K562 (cell line): ENCODE data around the gene SMOC2. TPM values are rescaled to one million over a fixed set of nuclear protein-coding genes. Genes with fewer than 3 reads are reported as not detected.

ENCODE experiments used
- ATAC-seq: fragments of 200-7000 bp; cut with Tn5 transposase; 3 replicates; pipeline ENCODE4 v1.9.1; 2020; ENCODE audit warnings: moderate library complexity
- BruUV-seq: library from RNA; stranded (reverse); fragments of 400-500 nt; replicated peaks from 2 replicates; lab custom pipeline; 2021; lab: Mats Ljungman, UMichigan
- CTCF ChIA-PET: fragments of 300-600 bp; formaldehyde crosslinking; extraction: SDS; loops from one replicate; lab custom pipeline; 2021; ENCODE audit warnings: low intra/inter-chr PET ratio; lab: Yijun Ruan, JAX
- POLR2A ChIA-PET: fragments of 300-600, 350-650 bp; sonication (Branson Sonifier 250); formaldehyde crosslinking; extraction: SDS; loops from one replicate; lab custom pipeline; 2021; ENCODE audit warnings: antibody characterized with exemption, inconsistent platforms; lab: Yijun Ruan, JAX
- DNase-seq, 4 experiments: peaks; one replicate each; pipeline versions ENCODE4 v3.0.0 to v3.0.0-alpha.2; 2011 to 2018; ENCODE audit warnings: low spot score in 3 of 4, mixed read lengths in 3 of 4; ENCODE audit errors: extremely low read depth in 1 of 4
- FAIRE-seq: peaks from 2 replicates; lab custom pipeline; 2011; peaks lifted over from hg19 to GRCh38; lab: Jason Lieb, UNC
- H2AFZ ChIP-seq: 2 replicates; pipeline ENCODE4 v1.6.0; 2011; ENCODE audit warnings: low read depth, low read length, control low read depth, inconsistent platforms
- H3K27ac ChIP-seq: fragments of 200-600 bp; 3 replicates; pipeline ENCODE4 v1.8.0; 2011; ENCODE audit warnings: low read depth, mild to moderate bottlenecking, control low read depth, inconsistent platforms, low read length, moderate library complexity, mixed read lengths; ENCODE audit errors: extremely low read depth
- H3K27me3 ChIP-seq, 2 experiments: fragments of 300-600 bp in 1 of 2; 2 replicates in 1 of 2; 3 replicates in 1 of 2; pipeline versions ENCODE4 v1.6.0 to v1.8.0; 2011; ENCODE audit warnings: inconsistent platforms in 2 of 2, low read length in 2 of 2, mild to moderate bottlenecking in 1 of 2, mixed read lengths in 1 of 2, moderate library complexity in 1 of 2; ENCODE audit not compliant: control insufficient read depth in 2 of 2, insufficient read depth in 2 of 2
- H3K36me3 ChIP-seq: fragments of 300-600 bp; 3 replicates; pipeline ENCODE4 v1.8.0; 2011; ENCODE audit warnings: mild to moderate bottlenecking, low read length, inconsistent platforms; ENCODE audit not compliant: control insufficient read depth, insufficient read depth
- H3K4me1 ChIP-seq, 2 experiments: fragments of 200-600 bp in 1 of 2; replicated peaks in 1 of 2; 2 replicates in 1 of 2; 3 replicates in 1 of 2; pipeline versions ENCODE4 v1.5.1 to v1.8.0; 2011; ENCODE audit warnings: inconsistent platforms in 2 of 2, low read length in 2 of 2, mild to moderate bottlenecking in 1 of 2, mixed read lengths in 1 of 2, moderate library complexity in 1 of 2; ENCODE audit not compliant: control insufficient read depth in 2 of 2, insufficient read depth in 2 of 2
- H3K4me2 ChIP-seq: 2 replicates; pipeline ENCODE4 v1.6.1; 2011; ENCODE audit warnings: low read length, control low read depth, inconsistent platforms, mixed read lengths; ENCODE audit not compliant: insufficient read depth
- H3K4me3 ChIP-seq: fragments of 200-600 bp; sonication (generic), shearing (Covaris generic); 2 replicates; pipeline ENCODE4 v1.5.1; 2016; ENCODE audit warnings: control low read depth, inconsistent platforms
- H3K79me2 ChIP-seq: fragments of 200-600 bp; 3 replicates; pipeline ENCODE4 v1.8.0; 2011; ENCODE audit warnings: low read length, inconsistent platforms; ENCODE audit not compliant: control insufficient read depth, insufficient read depth
- H3K9ac ChIP-seq, 2 experiments: 2 replicates each; pipeline versions ENCODE4 v1.6.0 to v1.6.1; 2011; ENCODE audit warnings: low read depth in 2 of 2, low read length in 2 of 2, control low read depth in 1 of 2, inconsistent platforms in 1 of 2, mild to moderate bottlenecking in 1 of 2, mixed read lengths in 1 of 2; ENCODE audit not compliant: insufficient read depth in 1 of 2
- H3K9me1 ChIP-seq: one replicate; pipeline ENCODE4 v1.6.0; 2011; ENCODE audit warnings: inconsistent platforms, mild to moderate bottlenecking, low read length, moderate library complexity; ENCODE audit not compliant: control insufficient read depth, insufficient read depth
- H3K9me3 ChIP-seq: replicated peaks from 2 replicates; pipeline ENCODE4 v1.5.1; 2011; ENCODE audit warnings: low read depth, low read length, inconsistent platforms; ENCODE audit not compliant: control insufficient read depth, insufficient read depth
- H4K20me1 ChIP-seq: replicated peaks from 2 replicates; pipeline ENCODE4 v1.6.1; 2011; ENCODE audit warnings: low read length, inconsistent platforms, mixed read lengths; ENCODE audit not compliant: control insufficient read depth, insufficient read depth
- BACH1 ChIP-seq: fragments of 200-800 bp; sonication (Bioruptor generic); IDR thresholded peaks from 2 replicates; pipeline ENCODE4 v1.6.1; 2016; ENCODE audit warnings: missing genetic modification characterization, missing compliant biosample characterization
- CCNT2 ChIP-seq: IDR thresholded peaks from 2 replicates; pipeline ENCODE4 v1.6.1; 2011; ENCODE audit warnings: borderline replicate concordance, low read depth, mild to moderate bottlenecking, moderate library complexity, mixed read lengths, low read length; ENCODE audit not compliant: insufficient read length; ENCODE audit errors: extremely low read depth
- CHD2 ChIP-seq: IDR thresholded peaks from 2 replicates; pipeline ENCODE4 v1.6.1; 2011; ENCODE audit warnings: low read depth, low read length
- CREM ChIP-seq: IDR thresholded peaks from 2 replicates; pipeline ENCODE4 v1.6.1; 2014; ENCODE audit warnings: antibody characterized with exemption, low read depth
- ERF ChIP-seq: fragments of 450-650 bp; formaldehyde crosslinking; IDR thresholded peaks from 2 replicates; pipeline ENCODE4 v1.4.0; 2020; ENCODE audit warnings: mild to moderate bottlenecking, mixed read lengths
- ETV6 ChIP-seq, 3 experiments: fragments of 150-350 bp in 1 of 3; sonication (generic) in 1 of 3; formaldehyde crosslinking in 1 of 3; IDR thresholded peaks; 2 replicates each; pipeline versions ENCODE4 v1.6.1 to v1.8.0; 2014 to 2022; ENCODE audit warnings: borderline replicate concordance in 2 of 3, low read depth in 2 of 3, antibody characterized with exemption in 1 of 3, low read length in 1 of 3, mild to moderate bottlenecking in 1 of 3, missing genetic modification reagents in 1 of 3
- KDM4B ChIP-seq, 2 experiments: fragments of 450-650 bp in 1 of 2; sonication (generic) in 1 of 2; IDR thresholded peaks; 2 replicates each; pipeline ENCODE4 v1.6.1; 2016 to 2017; ENCODE audit warnings: borderline replicate concordance in 2 of 2, antibody characterized with exemption in 1 of 2, low read depth in 1 of 2, mild to moderate bottlenecking in 1 of 2
- MTA2 ChIP-seq: fragments of 450-650 bp; IDR thresholded peaks from 2 replicates; pipeline ENCODE4 v1.6.1; 2016; ENCODE audit warnings: low read depth
- NFIC ChIP-seq: fragments of 450-650 bp; IDR thresholded peaks from 2 replicates; pipeline ENCODE4 v1.6.1; 2017; ENCODE audit warnings: mild to moderate bottlenecking, inconsistent platforms
- PML ChIP-seq: IDR thresholded peaks from 2 replicates; pipeline ENCODE4 v1.6.1; 2012; ENCODE audit warnings: low read length, inconsistent platforms
- SMARCC2 ChIP-seq: fragments of 450-650 bp; IDR thresholded peaks from 2 replicates; pipeline ENCODE4 v1.6.1; 2017; ENCODE audit warnings: antibody characterized with exemption, moderate library complexity, mild to moderate bottlenecking, low read depth
- ZBTB8A ChIP-seq: fragments of 450-650 bp; IDR thresholded peaks from 2 replicates; pipeline ENCODE4 v1.6.1; 2018; ENCODE audit warnings: mild to moderate bottlenecking, moderate library complexity; ENCODE audit not compliant: partially characterized antibody
- ZNF253 ChIP-seq: fragments of 250-450 bp; sonication (Bioruptor Pico); conservative IDR thresholded peaks from 2 replicates; pipeline ENCODE4 v1.6.1; 2021; ENCODE audit warnings: mild to moderate bottlenecking
- WGBS: fragments of 100-300 bp; shearing (Covaris generic); methylation state at CpG from one replicate; pipeline ENCODE4 v1.1.6; 2016; ENCODE audit warnings: low coverage, mixed read lengths; ENCODE audit not compliant: insufficient coverage; ENCODE audit errors: missing lambda C conversion rate; 5-methylcytosine and 5-hydroxymethylcytosine counted together
- in situ Hi-C: fragments of 300-500 bp; cut with MboI; formaldehyde crosslinking; loops from 4 replicates; pipeline ENCODE4 v1.15.0; 2018; ENCODE audit warnings: inconsistent platforms, mixed read lengths
- intact Hi-C: fragments of 100-400 bp; cut with micrococcal nuclease; formaldehyde crosslinking; loops from 2 replicates; pipeline ENCODE4 v1.14.2; 2022
- polyA plus RNA-seq, 8 experiments: library from polyadenylated mRNA; depleted of rRNA in 4 of 8; stranded (reverse) in 5 of 8; unstranded in 3 of 8; fragments of >200 nt; fragmentation: Nextera tagmentation in 2 of 8; fragmentation: Illumina TruSeq in 1 of 8; extraction: Ambion mirVana in 2 of 8; extraction: Trizol in 1 of 8; gene quantifications; 2 replicates each; pipeline versions ENCODE4 v1.2.1 to v1.2.3, GENCODE V29; 2011 to 2014; ENCODE audit warnings: inconsistent platforms in 1 of 8, missing spikeins in 1 of 8
- total RNA-seq, 7 experiments: library from RNA; depleted of rRNA in 6 of 7; stranded (reverse); fragments of >200 nt in 6 of 7; fragmentation: Illumina TruSeq in 2 of 7; extraction: Trizol in 2 of 7; gene quantifications; 2 replicates each; pipeline versions ENCODE4 v1.2.1 to v1.2.3, GENCODE V29; 2011 to 2021; ENCODE audit warnings: low replicate concordance in 1 of 7
- TF ChIP-seq, protein P1 (sequence below), 2 experiments: fragments of 200-800 bp in 1 of 2; sonication (Bioruptor generic) in 1 of 2; sonication (generic) in 1 of 2; formaldehyde crosslinking in 1 of 2; IDR thresholded peaks in 1 of 2; conservative IDR thresholded peaks in 1 of 2; 2 replicates each; pipeline versions ENCODE4 v1.5.0 to v1.6.1; 2016 to 2020; ENCODE audit warnings: missing compliant biosample characterization in 1 of 2, missing genetic modification characterization in 1 of 2, missing genetic modification reagents in 1 of 2
- TF ChIP-seq, protein P2 (sequence below): fragments of 450-650 bp; IDR thresholded peaks from 2 replicates; pipeline ENCODE4 v1.6.1; 2018; ENCODE audit not compliant: partially characterized antibody

The SMOC2 gene
- total and polyA plus RNA-seq, 9 of the 15 experiments (the other 6 are each of a cell fraction or from before 2014, with no cell fraction given): 0.45 to 2.3 (median 1.1) TPM

DNA sequence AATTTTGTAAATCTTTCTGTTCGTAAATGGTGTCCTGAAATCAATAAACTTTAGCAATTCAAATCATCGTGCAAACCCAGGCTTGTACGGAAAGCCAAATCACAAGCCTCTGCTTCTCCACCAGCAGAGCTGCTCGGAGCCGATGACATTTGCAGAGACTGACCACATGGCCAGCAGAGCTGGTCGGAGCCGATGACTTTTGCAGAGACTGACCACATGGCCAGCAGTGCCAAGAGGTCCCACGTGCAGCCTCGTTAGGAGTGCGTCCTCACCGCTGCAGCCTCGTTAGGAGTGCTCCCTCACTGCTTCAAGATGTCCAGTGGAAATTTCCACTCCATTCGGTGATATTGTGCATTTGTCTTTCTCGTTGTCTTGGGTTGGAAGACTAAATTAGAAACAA lies 28.5 kb downstream of the SMOC2 start:
- no peak overlapping the region for H2AFZ ChIP-seq
- no peak overlapping the region for H3K9ac ChIP-seq
- H3K4me1 ChIP-seq: no peaks in the 10 kb centered on the region
- peaks cover 5 to 38% of the 10 kb centered on the region in 2 experiments for H3K27me3 ChIP-seq
- no peak for ATAC-seq
- no peaks in the 10 kb centered on the region for H3K9me3 ChIP-seq
- intact Hi-C loops: no loop called here
- no peaks in the 10 kb centered on the region for H3K79me2 ChIP-seq
- H3K4me2 ChIP-seq: no peak overlapping the region
- 27% methylated on average over 14 of the region's 14 CpGs for WGBS
- no TSS peak for BruUV-seq
- CTCF ChIA-PET: no interaction called here
- H3K4me3 ChIP-seq: no peak overlapping the region
- POLR2A ChIA-PET: no interaction called here
- H3K9me1 ChIP-seq: no peaks in the 10 kb centered on the region
- H3K36me3 ChIP-seq: no peaks in the 10 kb centered on the region
- no peak for FAIRE-seq
- DNase-seq: no peak
- in situ Hi-C loops: no loop called here
- H3K27ac ChIP-seq: no peak overlapping the region
- TF ChIP-seq CHD2 (no peak), KDM4B (IDR thresholded peaks at IDR 0.05; ENCODE audit: borderline replicate concordance in 2 of 2, low read depth in 1 of 2) (no peak), ZNF253 (CRISPR knock-in tag) (no peak), ERF (CRISPR knock-in tag) (no peak), MTA2 (no peak), PML (no peak), ZBTB8A (no peak), CCNT2 (no peak), ETV6 (IDR thresholded peaks at IDR 0.05; ENCODE audit: borderline replicate concordance in 1 of 2, low read depth in 2 of 2, low read length in 1 of 2) (no peak), ETV6 (CRISPR knock-in tag; IDR thresholded peaks at IDR 0.05; ENCODE audit: borderline replicate concordance) (no peak), NFIC (no peak), CREM (no peak), SMARCC2 (no peak), BACH1 (tag) (no peak)
- TF ChIP-seq, protein P1, sequence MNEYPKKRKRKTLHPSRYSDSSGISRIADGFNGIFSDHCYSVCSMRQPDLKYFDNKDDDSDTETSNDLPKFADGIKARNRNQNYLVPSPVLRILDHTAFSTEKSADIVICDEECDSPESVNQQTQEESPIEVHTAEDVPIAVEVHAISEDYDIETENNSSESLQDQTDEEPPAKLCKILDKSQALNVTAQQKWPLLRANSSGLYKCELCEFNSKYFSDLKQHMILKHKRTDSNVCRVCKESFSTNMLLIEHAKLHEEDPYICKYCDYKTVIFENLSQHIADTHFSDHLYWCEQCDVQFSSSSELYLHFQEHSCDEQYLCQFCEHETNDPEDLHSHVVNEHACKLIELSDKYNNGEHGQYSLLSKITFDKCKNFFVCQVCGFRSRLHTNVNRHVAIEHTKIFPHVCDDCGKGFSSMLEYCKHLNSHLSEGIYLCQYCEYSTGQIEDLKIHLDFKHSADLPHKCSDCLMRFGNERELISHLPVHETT (CRISPR knock-in tag; conservative IDR thresholded peaks at IDR 0.05 in 1 of 2, IDR thresholded peaks at IDR 0.05 in 1 of 2): no peak
- TF ChIP-seq, protein P2, sequence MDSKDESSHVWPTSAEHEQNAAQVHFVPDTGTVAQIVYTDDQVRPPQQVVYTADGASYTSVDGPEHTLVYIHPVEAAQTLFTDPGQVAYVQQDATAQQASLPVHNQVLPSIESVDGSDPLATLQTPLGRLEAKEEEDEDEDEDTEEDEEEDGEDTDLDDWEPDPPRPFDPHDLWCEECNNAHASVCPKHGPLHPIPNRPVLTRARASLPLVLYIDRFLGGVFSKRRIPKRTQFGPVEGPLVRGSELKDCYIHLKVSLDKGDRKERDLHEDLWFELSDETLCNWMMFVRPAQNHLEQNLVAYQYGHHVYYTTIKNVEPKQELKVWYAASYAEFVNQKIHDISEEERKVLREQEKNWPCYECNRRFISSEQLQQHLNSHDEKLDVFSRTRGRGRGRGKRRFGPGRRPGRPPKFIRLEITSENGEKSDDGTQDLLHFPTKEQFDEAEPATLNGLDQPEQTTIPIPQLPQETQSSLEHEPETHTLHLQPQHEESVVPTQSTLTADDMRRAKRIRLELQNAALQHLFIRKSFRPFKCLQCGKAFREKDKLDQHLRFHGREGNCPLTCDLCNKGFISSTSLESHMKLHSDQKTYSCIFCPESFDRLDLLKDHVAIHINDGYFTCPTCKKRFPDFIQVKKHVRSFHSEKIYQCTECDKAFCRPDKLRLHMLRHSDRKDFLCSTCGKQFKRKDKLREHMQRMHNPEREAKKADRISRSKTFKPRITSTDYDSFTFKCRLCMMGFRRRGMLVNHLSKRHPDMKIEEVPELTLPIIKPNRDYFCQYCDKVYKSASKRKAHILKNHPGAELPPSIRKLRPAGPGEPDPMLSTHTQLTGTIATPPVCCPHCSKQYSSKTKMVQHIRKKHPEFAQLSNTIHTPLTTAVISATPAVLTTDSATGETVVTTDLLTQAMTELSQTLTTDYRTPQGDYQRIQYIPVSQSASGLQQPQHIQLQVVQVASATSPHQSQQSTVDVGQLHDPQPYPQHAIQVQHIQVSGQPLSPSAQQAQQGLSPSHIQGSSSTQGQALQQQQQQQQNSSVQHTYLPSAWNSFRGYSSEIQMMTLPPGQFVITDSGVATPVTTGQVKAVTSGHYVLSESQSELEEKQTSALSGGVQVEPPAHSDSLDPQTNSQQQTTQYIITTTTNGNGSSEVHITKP: no peak
- peaks cover 3% of the 10 kb centered on the region; the same call in 1 of the 2 replicates for H4K20me1 ChIP-seq
